ENCODE data around the gene HIGD1A. TPM values are rescaled to one million over a fixed set of nuclear protein-coding genes. Genes with fewer than 3 reads are reported as not detected.

HIGD1A gene
- total RNA-seq, 4 donors from 2014 or later = 123 to 156 (median 139) TPM

DNA sequence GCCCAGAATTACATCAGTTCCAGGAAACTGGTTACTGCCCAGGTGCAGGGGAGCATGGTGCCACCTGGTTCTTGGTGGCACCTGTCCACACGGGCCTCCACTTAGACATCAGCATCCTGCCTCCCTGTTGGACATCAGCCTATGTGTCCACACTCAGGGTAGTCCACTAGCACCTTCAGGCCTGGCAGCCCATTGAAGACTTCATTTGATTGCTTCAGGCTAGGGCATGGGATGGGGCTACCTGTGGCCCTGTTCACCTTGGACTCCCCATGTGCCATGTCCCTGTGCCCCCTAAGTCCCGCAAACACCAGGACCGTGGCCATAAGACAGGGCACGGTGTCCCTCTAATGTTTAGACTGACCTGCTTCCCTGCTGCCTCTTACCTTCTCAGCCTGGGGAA lies 40.5 kb upstream of the HIGD1A start:
- Histone ChIP-seq H3K9me3 (no peaks in the 10 kb centered on the region), H3K36me3 (no peaks in the 10 kb centered on the region), H3K4me1 (peaks cover 9 to 19% of the 10 kb centered on the region in 2 donors), H3K4me3 (no peak overlapping the region), H3K27ac (peak overlapping the region in 1 of 4 donors; percentile 59), H3K27me3 (no peaks in the 10 kb centered on the region)
- in situ Hi-C loops (cut with MboI; ENCODE audit: low sequenced_read_pairs in 4 of 4) (no loop called here), intact Hi-C loops (cut with DNase I; ENCODE audit: low total_unique reads) (no loop called here)
- DNase-seq (no peak), ATAC-seq (no peak)
- TF ChIP-seq CTCF (IDR thresholded peaks at IDR 0.05 in 4 of 5, conservative IDR thresholded peaks at IDR 0.05 in 1 of 5) (no peak), POLR2A (IDR thresholded peaks at IDR 0.05) (no peak)

DNA sequence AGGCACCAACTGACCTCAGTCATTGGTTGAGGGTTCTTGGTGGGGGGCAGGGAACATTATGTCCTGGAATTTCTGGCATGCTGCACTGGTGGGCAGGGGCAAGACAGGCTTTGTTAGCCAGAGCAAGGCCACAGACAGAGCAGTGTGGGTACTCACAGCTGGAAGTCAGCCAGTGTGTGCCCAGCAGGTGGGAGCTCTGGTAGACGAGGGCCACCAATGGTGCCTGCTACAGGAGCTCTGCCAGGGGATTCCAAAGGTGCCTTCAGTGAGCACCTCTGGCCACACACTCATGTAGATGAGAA lies 40.1 kb upstream of the HIGD1A start:
- Histone ChIP-seq H3K4me1 (peaks cover 9 to 16% of the 10 kb centered on the region in 2 donors), H3K4me3 (no peak overlapping the region), H3K36me3 (no peaks in the 10 kb centered on the region), H3K27ac (peak overlapping the region in 3 of 4 donors; percentile 8 to 59 (median 44)), H3K9me3 (no peaks in the 10 kb centered on the region), H3K27me3 (no peaks in the 10 kb centered on the region)
- DNase-seq = no peak
- in situ Hi-C loops (cut with MboI; ENCODE audit: low sequenced_read_pairs in 4 of 4) (no loop called here), intact Hi-C loops (cut with DNase I; ENCODE audit: low total_unique reads) (no loop called here)
- ATAC-seq = no peak
- no peak for TF ChIP-seq CTCF (IDR thresholded peaks at IDR 0.05 in 4 of 5, conservative IDR thresholded peaks at IDR 0.05 in 1 of 5)
- no peak for TF ChIP-seq POLR2A (IDR thresholded peaks at IDR 0.05)

GRCh38 chr3:42843713-42844411 lies 39.6 kb upstream of the HIGD1A start:
- intact Hi-C loops (cut with DNase I; ENCODE audit: low total_unique reads) (no loop called here), in situ Hi-C loops (cut with MboI; ENCODE audit: low sequenced_read_pairs in 4 of 4) (no loop called here)
- TF ChIP-seq POLR2A (IDR thresholded peaks at IDR 0.05) = no peak
- no peak for TF ChIP-seq CTCF (IDR thresholded peaks at IDR 0.05 in 4 of 5, conservative IDR thresholded peaks at IDR 0.05 in 1 of 5)
- Histone ChIP-seq H3K27me3 (no peaks in the 10 kb centered on the region), H3K4me3 (no peak overlapping the region), H3K9me3 (no peaks in the 10 kb centered on the region), H3K4me1 (peaks cover 9 to 13% of the 10 kb centered on the region in 2 donors), H3K36me3 (no peaks in the 10 kb centered on the region), H3K27ac (peak overlapping the region in 3 of 4 donors; percentile 8 to 59 (median 44))
- DNase-seq (peak in 1 of 2 donors; percentile 31), ATAC-seq (peak; percentile 51 to 52)

DNA sequence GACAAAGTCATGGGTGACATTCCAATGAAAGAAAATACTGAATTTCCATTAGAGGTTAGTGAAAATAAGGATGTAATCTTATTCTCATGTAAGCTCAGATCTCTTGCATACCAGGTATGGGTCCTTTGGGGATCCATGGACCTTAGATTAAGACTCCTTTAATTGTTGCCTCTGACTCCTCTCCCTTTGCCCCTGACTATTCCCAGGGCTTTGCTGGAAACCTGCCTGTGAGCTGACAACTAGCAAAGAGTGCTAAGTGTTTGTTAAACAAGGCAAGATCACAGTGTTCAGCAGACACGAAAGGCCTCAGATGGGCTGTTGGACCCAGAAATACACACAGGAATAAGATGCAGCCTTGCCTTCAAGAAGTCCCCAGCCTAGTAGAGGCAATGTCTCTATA lies 37.0 kb upstream of the HIGD1A start:
- intact Hi-C loops (cut with DNase I; ENCODE audit: low total_unique reads) (no loop called here), in situ Hi-C loops (cut with MboI; ENCODE audit: low sequenced_read_pairs in 4 of 4) (no loop called here)
- no peak for ATAC-seq
- H3K27me3 ChIP-seq = no peaks in the 10 kb centered on the region
- no peaks in the 10 kb centered on the region for H3K36me3 ChIP-seq
- no peak overlapping the region for H3K27ac ChIP-seq
- peaks cover 5% of the 10 kb centered on the region in 2 donors for H3K4me1 ChIP-seq
- TF ChIP-seq POLR2A (IDR thresholded peaks at IDR 0.05) (no peak), CTCF (IDR thresholded peaks at IDR 0.05 in 4 of 5, conservative IDR thresholded peaks at IDR 0.05 in 1 of 5) (no peak)
- DNase-seq = no peak
- H3K9me3 ChIP-seq = no peaks in the 10 kb centered on the region
- H3K4me3 ChIP-seq = no peak overlapping the region

All from gastrocnemius medialis (tissue), 4 donors.